Brain microvascular endothelial cell (primary cell): Measurements from ENCODE around the gene IGDCC3.

Experiments
- DNase-seq: peaks from one replicate; pipeline ENCODE4 v3.0.0-alpha.2; 2020
- H3K27ac ChIP-seq: fragments of 250-450 bp; sonication (Bioruptor Pico); 2 replicates; pipeline ENCODE4 v1.5.1; 2020; ENCODE audit warnings: mild to moderate bottlenecking, moderate library complexity
- H3K27me3 ChIP-seq: fragments of 250-450 bp; sonication (Bioruptor Pico); replicated peaks from 2 replicates; pipeline ENCODE4 v1.5.1; 2020; ENCODE audit warnings: mild to moderate bottlenecking
- H3K36me3 ChIP-seq: fragments of 250-450 bp; sonication (Bioruptor Pico); replicated peaks from 2 replicates; pipeline ENCODE4 v1.5.1; 2020; ENCODE audit warnings: mild to moderate bottlenecking
- H3K4me3 ChIP-seq: 2 replicates; pipeline ENCODE4 v1.5.1; 2011; ENCODE audit warnings: low read depth, mild to moderate bottlenecking, control low read depth, low read length, moderate library complexity
- CTCF ChIP-seq: IDR thresholded peaks from 2 replicates; pipeline ENCODE4 v1.5.1; 2011; ENCODE audit warnings: low read depth, mild to moderate bottlenecking, moderate library complexity, low read length, control low read depth, inconsistent platforms; ENCODE audit errors: missing control alignments
- in situ Hi-C: cut with HindIII; loops from 2 replicates; pipeline ENCODE4 v1.10.0; 2017; ENCODE audit warnings: low sequenced_read_pairs, low pct_ligation_motif_present

Gene IGDCC3

GRCh38 chr15:65285291-65286068 lies 92.3 kb downstream of the IGDCC3 start:
- in situ Hi-C loops: no loop called here
- peak; percentile 27 for DNase-seq
- Histone ChIP-seq H3K27me3 (no peaks in the 10 kb centered on the region), H3K27ac (peak overlapping the region; percentile 4), H3K4me3 (peak overlapping the region; percentile 72), H3K36me3 (no peaks in the 10 kb centered on the region)
- no peak for TF ChIP-seq CTCF

DNA sequence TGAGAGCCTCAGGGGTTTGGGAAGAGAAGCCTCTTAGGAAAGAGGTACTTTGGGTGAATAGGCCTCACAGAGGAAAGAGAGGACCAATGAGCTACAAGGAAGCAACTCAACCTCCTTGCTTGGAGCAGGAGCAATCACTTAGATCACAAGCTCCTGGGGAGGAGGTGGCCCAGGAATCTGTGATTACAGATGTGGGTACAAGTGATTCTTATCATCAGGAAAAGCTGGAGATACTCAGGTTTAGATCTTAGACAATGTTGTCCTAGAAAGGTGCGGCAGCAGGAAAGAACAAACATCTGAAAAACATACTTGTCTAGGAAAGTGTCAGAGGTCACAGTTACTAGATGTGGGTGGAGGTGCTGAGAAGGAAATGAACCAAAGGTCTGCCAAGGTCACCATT lies 99.3 kb downstream of the IGDCC3 start:
- no peak overlapping the region for H3K27ac ChIP-seq
- H3K4me3 ChIP-seq: no peak overlapping the region
- no peak for TF ChIP-seq CTCF
- H3K27me3 ChIP-seq: no peaks in the 10 kb centered on the region
- in situ Hi-C loops: no loop called here
- no peak for DNase-seq
- H3K36me3 ChIP-seq: no peaks in the 10 kb centered on the region
